HG03520 (cell line): ENCODE data around the gene LRRC52.

Source experiments
- ATAC-seq: cut with Tn5 transposase; IDR thresholded peaks from one replicate; pipeline ENCODE4 v1.9.1; 2021; ENCODE audit warnings: mild to moderate bottlenecking, moderate library complexity; ENCODE audit not compliant: unreplicated experiment

LRRC52 gene

GRCh38 chr1:165537356-165538109 is 6.3 kb upstream of the LRRC52 start:
- ATAC-seq = no peak

GRCh38 chr1:165539306-165539705 is 4.5 kb upstream of the LRRC52 start:
- no peak for ATAC-seq

- ATAC-seq = no peak
Observed at GRCh38 chr1:165539908-165540307, 3.9 kb upstream of the LRRC52 start.

GRCh38 chr1:165542015-165542631 is 1.7 kb upstream of the LRRC52 start:
- no peak for ATAC-seq

- no peak for ATAC-seq
Observed at GRCh38 chr1:165542647-165543046, 1.2 kb upstream of the LRRC52 start.

- ATAC-seq = no peak
Observed at GRCh38 chr1:165544996-165545395, 1.2 kb downstream of the LRRC52 start.

GRCh38 chr1:165545974-165546373 is 2.2 kb downstream of the LRRC52 start:
- ATAC-seq = no peak

- no peak for ATAC-seq
Observed at GRCh38 chr1:165549973-165550372, 6.2 kb downstream of the LRRC52 start.

- no peak for ATAC-seq
Observed at GRCh38 chr1:165551469-165551868, 7.7 kb downstream of the LRRC52 start.

GRCh38 chr1:165560883-165561656 is 17.3 kb downstream of the LRRC52 start:
- no peak for ATAC-seq

- ATAC-seq = no peak
Observed at GRCh38 chr1:165562571-165562970, 18.8 kb downstream of the LRRC52 start.

- no peak for ATAC-seq
Observed at GRCh38 chr1:165563551-165563950, 19.8 kb downstream of the LRRC52 start.

- ATAC-seq = no peak
Observed at GRCh38 chr1:165564561-165564960, 20.8 kb downstream of the LRRC52 start.

- no peak for ATAC-seq
Observed at GRCh38 chr1:165565751-165566490, 22.1 kb downstream of the LRRC52 start.

GRCh38 chr1:165570078-165570477 is 26.3 kb downstream of the LRRC52 start:
- ATAC-seq = no peak

GRCh38 chr1:165573787-165574186 is 30.0 kb downstream of the LRRC52 start:
- no peak for ATAC-seq

GRCh38 chr1:165574295-165574694 is 30.5 kb downstream of the LRRC52 start:
- ATAC-seq = no peak

- ATAC-seq = no peak
Observed at GRCh38 chr1:165575468-165576099, 31.8 kb downstream of the LRRC52 start.

GRCh38 chr1:165576536-165576935 is 32.7 kb downstream of the LRRC52 start:
- ATAC-seq = no peak

GRCh38 chr1:165577707-165578106 is 33.9 kb downstream of the LRRC52 start:
- no peak for ATAC-seq
